HPDE6-E6E7 (cell line): ENCODE measurements around the gene PLEKHG4B.
"Not testable (repeated sequence)": the region's sequence is repeated elsewhere in the genome, so short reads cannot be mapped to it uniquely, and the experiment has no call there.

Experiments
- DNase-seq: peaks from one replicate; pipeline ENCODE4 v3.0.0; 2011; ENCODE audit warnings: missing footprints; ENCODE audit errors: extremely low spot score

PLEKHG4B gene

DNA sequence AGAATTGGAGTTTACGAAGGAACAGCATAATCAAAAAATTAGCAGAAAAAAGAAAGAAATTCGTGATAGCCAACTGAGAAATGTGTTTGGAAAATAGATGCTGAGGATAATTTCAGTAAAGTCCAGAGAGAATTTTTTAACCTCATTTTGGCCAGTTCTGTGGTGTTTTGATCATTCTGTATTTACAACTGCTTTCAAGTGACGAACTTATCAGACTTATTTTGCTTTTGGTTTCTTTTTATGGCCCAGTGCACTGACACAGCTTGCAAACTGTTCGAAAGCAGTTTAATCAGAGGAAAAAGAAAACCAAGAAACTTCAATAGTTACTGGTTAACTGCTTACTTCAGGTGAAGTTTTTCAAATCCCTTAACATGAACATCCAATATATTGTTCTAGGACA, 128.0 kb downstream of the PLEKHG4B start:
- no peak for DNase-seq

DNA sequence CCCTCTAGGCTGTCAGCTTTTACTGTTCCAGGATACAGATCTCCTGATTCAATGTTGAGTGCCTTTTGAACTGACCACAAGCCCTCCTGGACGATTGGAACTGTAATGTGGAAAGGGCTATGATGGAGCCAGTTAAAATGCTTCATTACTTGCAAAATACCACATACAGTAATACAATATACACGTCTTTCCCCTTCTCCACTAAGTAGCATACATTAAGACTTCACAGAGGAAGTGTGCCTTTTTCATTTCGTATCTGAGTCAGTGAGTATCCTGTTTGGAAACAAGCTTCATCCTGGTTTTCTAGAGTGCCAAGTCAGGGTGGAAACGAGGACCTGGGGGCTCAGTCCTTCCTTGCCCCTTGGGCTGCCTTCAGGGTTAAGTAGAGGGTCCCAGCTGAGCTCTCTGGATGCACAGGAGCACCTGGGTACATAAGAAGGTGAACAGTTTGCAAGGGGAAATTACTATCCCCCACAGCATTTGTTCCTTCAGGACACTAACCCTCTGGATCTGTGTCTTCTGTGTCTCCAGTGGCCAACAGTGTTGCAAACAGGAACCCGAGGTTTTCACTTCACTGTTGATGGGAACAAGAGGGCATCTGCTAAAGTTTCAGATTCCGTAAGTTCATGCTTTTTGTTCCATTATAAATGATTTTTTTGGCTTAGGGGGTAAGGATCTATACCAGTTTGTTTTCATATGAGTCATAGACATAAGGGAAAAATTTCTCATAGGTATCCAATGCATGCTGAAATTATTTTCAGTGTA, 131.2 kb downstream of the PLEKHG4B start:
- not testable (repeated sequence) for DNase-seq

- no peak for DNase-seq
These were observed 131.8 kb downstream of the PLEKHG4B start for GRCh38 chr5:223791-224190.

- no peak for DNase-seq
These were observed 133.4 kb downstream of the PLEKHG4B start for GRCh38 chr5:225334-225733.

DNA sequence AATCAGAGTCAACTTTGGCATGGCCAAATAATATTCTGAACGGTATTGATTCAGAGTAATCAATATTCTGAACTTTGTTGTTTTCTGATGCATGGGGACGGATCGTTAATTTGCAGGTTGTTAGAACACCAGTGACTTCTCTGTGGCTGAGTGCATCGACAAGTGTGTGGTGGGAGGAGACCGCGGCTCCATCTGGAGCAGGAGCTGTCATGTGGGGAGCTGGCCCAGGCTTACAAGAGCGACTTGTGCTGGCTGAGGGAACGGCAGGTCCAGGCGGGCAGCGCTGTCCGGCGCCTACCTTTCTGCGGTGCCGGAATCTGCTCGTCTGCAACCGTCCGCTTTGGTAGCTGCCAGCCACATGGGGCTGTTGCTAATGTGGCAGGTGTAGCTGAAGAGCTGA, 135.4 kb downstream of the PLEKHG4B start:
- DNase-seq: not testable (repeated sequence)

- DNase-seq: no peak
These were observed 136.9 kb downstream of the PLEKHG4B start for GRCh38 chr5:228886-229285.

- no peak for DNase-seq
These were observed 138.7 kb downstream of the PLEKHG4B start for GRCh38 chr5:230711-231110.

DNA sequence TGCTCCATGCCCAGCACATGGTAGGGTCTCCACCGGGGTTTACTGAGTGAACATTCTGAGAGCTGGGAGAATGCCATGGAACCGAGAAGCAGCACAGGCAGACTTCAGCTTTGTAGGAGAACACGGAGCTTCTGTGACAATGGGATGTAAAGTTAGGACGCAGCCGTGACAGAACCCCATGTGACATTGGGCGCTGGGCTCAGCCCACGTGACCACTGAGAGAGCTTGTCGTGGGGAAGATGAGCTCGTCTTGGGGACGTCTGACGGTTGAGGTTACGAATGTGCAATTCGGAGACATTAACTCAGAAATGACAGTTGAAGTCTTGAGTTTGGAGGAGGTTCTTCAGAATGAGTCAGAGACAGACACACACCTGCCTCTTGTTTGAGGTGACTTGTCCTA, 139.7 kb downstream of the PLEKHG4B start:
- no peak for DNase-seq

- DNase-seq: not testable (repeated sequence)
These were observed 141.5 kb downstream of the PLEKHG4B start for GRCh38 chr5:233426-233825.

- no peak for DNase-seq
These were observed 142.5 kb downstream of the PLEKHG4B start for GRCh38 chr5:234450-234849.

GRCh38 chr5:235527-235926, 143.6 kb downstream of the PLEKHG4B start:
- DNase-seq: not testable (repeated sequence)

GRCh38 chr5:237931-238330, 146.0 kb downstream of the PLEKHG4B start:
- DNase-seq: not testable (repeated sequence)
